HG02678 (cell line): ENCODE data around the gene BAG5.

Experiments
- ATAC-seq: cut with Tn5 transposase; IDR thresholded peaks from one replicate; pipeline ENCODE4 v1.9.1; 2021; ENCODE audit warnings: mild to moderate bottlenecking, moderate library complexity; ENCODE audit not compliant: unreplicated experiment

Gene BAG5

GRCh38 chr14:103563844-103564505, 1.5 kb upstream of the BAG5 start:
- no peak for ATAC-seq

- ATAC-seq: no peak
These were observed 766 bp upstream of the BAG5 start for GRCh38 chr14:103563226-103563620.

- ATAC-seq: no peak
These were observed 353 bp downstream of the BAG5 start for GRCh38 chr14:103562179-103562428.

GRCh38 chr14:103561381-103562178, 877 bp downstream of the BAG5 start:
- peak; percentile 6 for ATAC-seq

GRCh38 chr14:103560691-103561090, 1.8 kb downstream of the BAG5 start:
- no peak for ATAC-seq

GRCh38 chr14:103559766-103560165, 2.7 kb downstream of the BAG5 start:
- ATAC-seq: no peak

GRCh38 chr14:103558071-103558882, 4.2 kb downstream of the BAG5 start:
- no peak for ATAC-seq

- no peak for ATAC-seq
These were observed 5.3 kb downstream of the BAG5 start for GRCh38 chr14:103556946-103557758.

- ATAC-seq: no peak
These were observed 6.7 kb downstream of the BAG5 start for GRCh38 chr14:103555559-103556337.

GRCh38 chr14:103552846-103553210, 9.6 kb downstream of the BAG5 start:
- no peak for ATAC-seq

GRCh38 chr14:103552011-103552845, 10.2 kb downstream of the BAG5 start:
- ATAC-seq: no peak

- ATAC-seq: no peak
These were observed 11.1 kb downstream of the BAG5 start for GRCh38 chr14:103551338-103551762.

GRCh38 chr14:103550451-103551337, 11.8 kb downstream of the BAG5 start:
- no peak for ATAC-seq

- no peak for ATAC-seq
These were observed 12.8 kb downstream of the BAG5 start for GRCh38 chr14:103549361-103550311.

GRCh38 chr14:103548463-103549351, 13.8 kb downstream of the BAG5 start:
- no peak for ATAC-seq

- ATAC-seq: no peak
These were observed 14.5 kb downstream of the BAG5 start for GRCh38 chr14:103547941-103548462.
